WTC11 (cell line): ENCODE data around the gene NANOGP8. TPM values are rescaled to one million over a fixed set of nuclear protein-coding genes. Genes with fewer than 3 reads are reported as not detected.

ENCODE experiments used
- ATAC-seq: fragments of 200-7000 bp; cut with Tn5 transposase; 2 replicates; pipeline ENCODE4 v1.10.0; 2021; ENCODE audit warnings: mild to moderate bottlenecking, moderate library complexity
- CTCF ChIA-PET: fragments of 300-600 bp; sonication (Branson Sonifier 250); formaldehyde crosslinking; loops from one replicate; lab custom pipeline; 2021; ENCODE audit warnings: antibody characterized with exemption; lab: Charles Lee
- POLR2A ChIA-PET: fragments of 350-600 bp; sonication (Branson Sonifier 250); formaldehyde crosslinking; loops from one replicate; lab custom pipeline; 2021; ENCODE audit warnings: antibody characterized with exemption; lab: Charles Lee
- DNase-seq: peaks from one replicate; pipeline ENCODE4 v3.0.0; 2021; ENCODE audit warnings: low spot score
- H3K27ac Mint-ChIP-seq: 2 replicates; pipeline ENCODE4 v1.8.0; 2021; ENCODE audit warnings: mixed read lengths
- H3K27me3 Mint-ChIP-seq: 2 replicates; pipeline ENCODE4 v1.8.0; 2021; ENCODE audit warnings: low read depth, mild to moderate bottlenecking, moderate library complexity, mixed read lengths
- H3K36me3 Mint-ChIP-seq: 2 replicates; pipeline ENCODE4 v1.8.0; 2021; ENCODE audit warnings: mixed read lengths
- H3K4me1 Mint-ChIP-seq: 2 replicates; pipeline ENCODE4 v1.8.0; 2022; ENCODE audit warnings: mixed read lengths
- H3K4me3 Mint-ChIP-seq: 2 replicates; pipeline ENCODE4 v1.8.0; 2021; ENCODE audit warnings: mild to moderate bottlenecking, moderate library complexity, mixed read lengths
- H3K9me3 Mint-ChIP-seq: 2 replicates; pipeline ENCODE4 v1.8.0; 2021; ENCODE audit warnings: mixed read lengths
- AFF4 ChIP-seq: sonication (generic); formaldehyde crosslinking; IDR thresholded peaks from 2 replicates; pipeline ENCODE4 v1.8.1; 2023; ENCODE audit warnings: mild to moderate bottlenecking, missing genetic modification reagents, borderline replicate concordance
- ARID4B ChIP-seq: sonication (generic); formaldehyde crosslinking; IDR thresholded peaks from 2 replicates; pipeline ENCODE4 v1.8.0; 2023; ENCODE audit warnings: missing genetic modification reagents, mild to moderate bottlenecking, borderline replicate concordance
- ATF2 ChIP-seq: sonication (generic); formaldehyde crosslinking; IDR thresholded peaks from 2 replicates; pipeline ENCODE4 v1.8.1; 2022; ENCODE audit warnings: low read depth, missing genetic modification reagents, borderline replicate concordance
- ATF3 ChIP-seq: sonication (generic); formaldehyde crosslinking; conservative IDR thresholded peaks from 2 replicates; pipeline ENCODE4 v1.8.1; 2022; ENCODE audit warnings: mild to moderate bottlenecking, missing genetic modification reagents
- ATF6 ChIP-seq: sonication (generic); formaldehyde crosslinking; IDR thresholded peaks from 2 replicates; pipeline ENCODE4 v1.8.1; 2023; ENCODE audit warnings: mild to moderate bottlenecking, missing genetic modification reagents
- CBFB ChIP-seq: sonication (generic); formaldehyde crosslinking; IDR thresholded peaks from 2 replicates; pipeline ENCODE4 v1.8.1; 2022; ENCODE audit warnings: mild to moderate bottlenecking, low read depth, missing genetic modification reagents
- CTCF ChIP-seq: fragments of 200-600 bp; IDR thresholded peaks from 2 replicates; pipeline ENCODE4 v1.8.0; 2022; ENCODE audit warnings: antibody characterized with exemption
- ETV6 ChIP-seq: sonication (generic); formaldehyde crosslinking; IDR thresholded peaks from 2 replicates; pipeline ENCODE4 v1.8.1; 2022; ENCODE audit warnings: mild to moderate bottlenecking, missing genetic modification reagents
- GTF2I ChIP-seq: fragments of 250-450 bp; sonication (Bioruptor Pico); conservative IDR thresholded peaks from 2 replicates; pipeline ENCODE4 v1.4.0; 2021; ENCODE audit warnings: mild to moderate bottlenecking
- OVOL2 ChIP-seq: fragments of 250-450 bp; sonication (Bioruptor Pico); IDR thresholded peaks from 2 replicates; pipeline ENCODE4 v1.9.0; 2021; ENCODE audit warnings: mild to moderate bottlenecking, borderline replicate concordance
- PREB ChIP-seq: sonication (generic); formaldehyde crosslinking; IDR thresholded peaks from 2 replicates; pipeline ENCODE4 v1.8.1; 2022; ENCODE audit warnings: mild to moderate bottlenecking, missing genetic modification reagents, moderate library complexity, borderline replicate concordance
- STAT6 ChIP-seq: sonication (generic); formaldehyde crosslinking; conservative IDR thresholded peaks from 2 replicates; pipeline ENCODE4 v1.8.1; 2023; ENCODE audit warnings: mild to moderate bottlenecking, low read depth, missing genetic modification reagents, moderate library complexity
- TCF7 ChIP-seq: sonication (generic); formaldehyde crosslinking; IDR thresholded peaks from 2 replicates; pipeline ENCODE4 v1.8.0; 2022; ENCODE audit warnings: mild to moderate bottlenecking, low read depth, missing genetic modification reagents, moderate library complexity
- TEAD4 ChIP-seq: sonication (generic); formaldehyde crosslinking; IDR thresholded peaks from 2 replicates; pipeline ENCODE4 v1.8.0; 2022; ENCODE audit warnings: mild to moderate bottlenecking, missing genetic modification reagents
- ZMAT4 ChIP-seq: fragments of 250-450 bp; sonication (Bioruptor Pico); IDR thresholded peaks from 2 replicates; pipeline ENCODE4 v1.9.0; 2021; ENCODE audit warnings: mild to moderate bottlenecking
- ZNF671 ChIP-seq: fragments of 250-450 bp; sonication (Bioruptor Pico); IDR thresholded peaks from 2 replicates; pipeline ENCODE4 v1.8.0; 2021; ENCODE audit warnings: mild to moderate bottlenecking
- total RNA-seq: library from RNA; stranded (reverse); gene quantifications from 3 replicates; pipeline ENCODE4 v1.2.3, GENCODE V29; 2021

NANOGP8 gene
- total RNA-seq, 1 experiment from 2014 or later: 2.1 TPM

- Mint-ChIP-seq H3K4me3 (no peak overlapping the region), H3K36me3 (no peaks in the 10 kb centered on the region), H3K27me3 (no peaks in the 10 kb centered on the region), H3K27ac (no peak overlapping the region), H3K9me3 (peaks cover 5% of the 10 kb centered on the region), H3K4me1 (peaks cover 3% of the 10 kb centered on the region; the same call in 1 of the 2 replicates)
- TF ChIP-seq CBFB (CRISPR knock-in tag) (no peak), ZMAT4 (no peak), AFF4 (no peak), ZNF671 (no peak), CTCF (no peak), ATF3 (CRISPR knock-in tag) (no peak), GTF2I (CRISPR knock-in tag) (no peak), PREB (CRISPR knock-in tag) (no peak), ETV6 (CRISPR knock-in tag) (no peak), ATF2 (no peak), ARID4B (no peak)
- ChIA-PET CTCF (no interaction called here), POLR2A (no interaction called here)
- DNase-seq: no peak
- ATAC-seq: no peak
Observed at GRCh38 chr15:35108453-35108852, 23.4 kb upstream of the NANOGP8 start.

- no peak for ATAC-seq
- DNase-seq: no peak
- H3K4me3 Mint-ChIP-seq: no peak overlapping the region
- ChIA-PET CTCF (no interaction called here), POLR2A (no interaction called here)
- peaks cover 5% of the 10 kb centered on the region for H3K9me3 Mint-ChIP-seq
- no peaks in the 10 kb centered on the region for H3K27me3 Mint-ChIP-seq
- no peaks in the 10 kb centered on the region for H3K36me3 Mint-ChIP-seq
- no peak overlapping the region; the same call in 1 of the 2 replicates for H3K27ac Mint-ChIP-seq
- H3K4me1 Mint-ChIP-seq: peaks cover 3% of the 10 kb centered on the region; the same call in 1 of the 2 replicates
- TF ChIP-seq TCF7 (CRISPR knock-in tag) (no peak), OVOL2 (CRISPR knock-in tag) (no peak), STAT6 (CRISPR knock-in tag) (no peak), TEAD4 (CRISPR knock-in tag) (no peak), ATF6 (CRISPR knock-in tag) (no peak)
Observed at GRCh38 chr15:35107561-35107960, 22.5 kb upstream of the NANOGP8 start.
